ENCODE results near the gene TCEA2.

The TCEA2 gene

GRCh38 chr20:64091770-64092169 is 28.8 kb downstream of the TCEA2 start:
- no peak overlapping the region for H3K4me3 ChIP-seq (replicated peaks in 1 of 2; ENCODE audit: low read depth in 2 of 2, low read length in 2 of 2)
- TF ChIP-seq CTCF (IDR thresholded peaks at IDR 0.05; ENCODE audit: low read depth, low read length), result no peak
- DNase-seq (ENCODE audit: low read depth in 2 of 2), result no peak

- no peak for TF ChIP-seq CTCF (IDR thresholded peaks at IDR 0.05; ENCODE audit: low read depth, low read length)
- H3K4me3 ChIP-seq (replicated peaks in 1 of 2; ENCODE audit: low read depth in 2 of 2, low read length in 2 of 2), result no peak overlapping the region
- no peak for DNase-seq (ENCODE audit: low read depth in 2 of 2)
Observed at GRCh38 chr20:64092258-64093012, 29.4 kb downstream of the TCEA2 start.

GRCh38 chr20:64093013-64093503 is 30.1 kb downstream of the TCEA2 start:
- H3K4me3 ChIP-seq (replicated peaks in 1 of 2; ENCODE audit: low read depth in 2 of 2, low read length in 2 of 2), result no peak overlapping the region
- no peak for DNase-seq (ENCODE audit: low read depth in 2 of 2)
- peak; percentile 4 for TF ChIP-seq CTCF (IDR thresholded peaks at IDR 0.05; ENCODE audit: low read depth, low read length)

- no peak for DNase-seq (ENCODE audit: low read depth in 2 of 2)
- TF ChIP-seq CTCF (IDR thresholded peaks at IDR 0.05; ENCODE audit: low read depth, low read length), result no peak
- H3K4me3 ChIP-seq (replicated peaks in 1 of 2; ENCODE audit: low read depth in 2 of 2, low read length in 2 of 2), result no peak overlapping the region
Observed at GRCh38 chr20:64095455-64095854, 32.5 kb downstream of the TCEA2 start.

GRCh38 chr20:64095927-64096326 is 32.9 kb downstream of the TCEA2 start:
- TF ChIP-seq CTCF (IDR thresholded peaks at IDR 0.05; ENCODE audit: low read depth, low read length), result no peak
- no peak for DNase-seq (ENCODE audit: low read depth in 2 of 2)
- no peak overlapping the region for H3K4me3 ChIP-seq (replicated peaks in 1 of 2; ENCODE audit: low read depth in 2 of 2, low read length in 2 of 2)

- TF ChIP-seq CTCF (IDR thresholded peaks at IDR 0.05; ENCODE audit: low read depth, low read length), result no peak
- DNase-seq (ENCODE audit: low read depth in 2 of 2), result no peak
- H3K4me3 ChIP-seq (replicated peaks in 1 of 2; ENCODE audit: low read depth in 2 of 2, low read length in 2 of 2), result no peak overlapping the region
Observed at GRCh38 chr20:64096535-64096934, 33.5 kb downstream of the TCEA2 start.

Measured in cardiac fibroblast (primary cell).